ENCODE results near the gene FRMD4B. TPM values are rescaled to one million over a fixed set of nuclear protein-coding genes. Genes with fewer than 3 reads are reported as not detected.

Gene FRMD4B
- total and polyA plus RNA-seq, 4 donors = 40.9 to 66.7 (median 49.4) TPM

DNA sequence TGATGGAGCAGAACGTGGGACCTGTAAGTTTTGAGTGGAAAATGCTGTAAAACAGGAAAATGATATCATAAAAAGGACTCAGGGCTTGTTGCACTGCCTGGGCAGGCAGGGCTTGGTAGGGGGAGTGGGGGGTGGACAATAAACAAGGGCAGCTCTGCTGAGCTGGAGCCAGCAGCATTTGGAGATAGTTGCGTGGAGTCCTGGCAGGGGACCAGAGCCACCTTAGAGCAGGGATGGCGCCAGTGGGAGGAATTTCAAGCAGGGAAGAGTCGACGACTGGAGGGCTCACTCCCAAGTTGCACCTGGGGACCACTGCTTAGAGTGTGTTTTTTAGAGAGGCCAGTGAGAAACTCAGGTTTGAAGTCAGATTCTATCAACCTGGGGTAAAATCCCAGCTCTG is 22.7 kb upstream of the FRMD4B start:
- H3K27me3 ChIP-seq (ENCODE audit: control insufficient read depth, insufficient read depth, low read length) = no peaks in the 10 kb centered on the region
- H3K4me3 ChIP-seq (ENCODE audit: low read depth, low read length) = no peak overlapping the region
- no peak overlapping the region for H3K27ac ChIP-seq (ENCODE audit: low read depth, low read length)
- no peak for DNase-seq (ENCODE audit: low read depth in 4 of 6, low spot score in 6 of 6)
- peaks cover 10% of the 10 kb centered on the region for H3K4me1 ChIP-seq (ENCODE audit: control insufficient read depth, insufficient read depth, low read length)
- 56% methylated on average over 5 of the region's 5 CpGs for WGBS (ENCODE audit: insufficient coverage)
- H3K36me3 ChIP-seq (ENCODE audit: control insufficient read depth, insufficient read depth, low read length) = no peaks in the 10 kb centered on the region
- peaks cover 3% of the 10 kb centered on the region for H3K9me3 ChIP-seq (ENCODE audit: control insufficient read depth, insufficient read depth, low read length)

DNA sequence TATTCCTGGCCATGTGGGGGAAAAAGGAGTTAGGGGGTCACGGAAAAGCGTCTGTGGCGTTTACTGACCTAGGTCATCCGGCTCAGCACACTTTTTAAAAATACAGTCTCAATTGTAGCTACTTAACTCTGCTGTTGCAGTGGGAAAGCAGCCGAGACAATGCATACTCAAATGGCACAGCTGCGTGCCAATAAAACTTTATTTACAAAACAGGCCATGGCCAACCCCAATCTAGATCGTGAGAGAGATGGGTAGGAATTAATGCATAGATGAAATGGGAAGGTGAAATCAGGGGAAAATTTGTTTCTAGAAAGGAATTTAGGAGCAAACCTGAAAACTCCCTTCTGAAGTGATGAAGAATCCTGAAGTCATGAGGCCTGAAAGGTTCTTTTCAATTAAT is 22.0 kb upstream of the FRMD4B start:
- WGBS (ENCODE audit: insufficient coverage) = 100% methylated on average over 2 of the region's 7 CpGs
- Histone ChIP-seq H3K36me3 (ENCODE audit: control insufficient read depth, insufficient read depth, low read length) (no peaks in the 10 kb centered on the region), H3K4me1 (ENCODE audit: control insufficient read depth, insufficient read depth, low read length) (peaks cover 10% of the 10 kb centered on the region), H3K27me3 (ENCODE audit: control insufficient read depth, insufficient read depth, low read length) (no peaks in the 10 kb centered on the region), H3K9me3 (ENCODE audit: control insufficient read depth, insufficient read depth, low read length) (peaks cover 3% of the 10 kb centered on the region), H3K4me3 (ENCODE audit: low read depth, low read length) (no peak overlapping the region), H3K27ac (ENCODE audit: low read depth, low read length) (no peak overlapping the region)
- DNase-seq (ENCODE audit: low read depth in 4 of 6, low spot score in 6 of 6) = no peak

DNA sequence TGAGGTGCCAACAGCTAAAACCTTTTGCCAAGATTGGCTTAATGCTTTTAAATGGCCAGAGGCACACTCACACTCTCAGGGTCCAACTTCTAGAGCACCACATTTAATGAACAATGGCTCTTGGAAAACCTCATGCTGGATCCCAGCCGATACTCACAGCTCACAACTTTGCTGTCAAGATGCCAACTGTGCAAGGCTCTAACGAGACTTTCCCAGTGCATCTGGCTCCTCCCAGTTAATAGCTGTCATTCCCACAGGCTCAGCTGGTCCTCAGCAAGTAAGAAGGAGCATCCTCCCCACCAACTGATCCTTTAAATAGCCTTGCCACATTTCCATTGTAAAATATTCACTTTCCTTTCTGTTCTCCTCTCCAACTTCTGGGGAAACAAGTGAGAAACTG is 20.3 kb upstream of the FRMD4B start:
- H3K9me3 ChIP-seq (ENCODE audit: control insufficient read depth, insufficient read depth, low read length) = peaks cover 3% of the 10 kb centered on the region
- H3K4me1 ChIP-seq (ENCODE audit: control insufficient read depth, insufficient read depth, low read length) = peaks cover 10% of the 10 kb centered on the region
- H3K27me3 ChIP-seq (ENCODE audit: control insufficient read depth, insufficient read depth, low read length) = no peaks in the 10 kb centered on the region
- peak; percentile 53 to 92 (median 66) for DNase-seq (ENCODE audit: low read depth in 4 of 6, low spot score in 6 of 6)
- WGBS (ENCODE audit: insufficient coverage) = 23% methylated on average over 2 of the region's 2 CpGs
- H3K27ac ChIP-seq (ENCODE audit: low read depth, low read length) = no peak overlapping the region
- H3K4me3 ChIP-seq (ENCODE audit: low read depth, low read length) = no peak overlapping the region
- no peaks in the 10 kb centered on the region for H3K36me3 ChIP-seq (ENCODE audit: control insufficient read depth, insufficient read depth, low read length)

GRCh38 chr3:69405067-69405466 is 19.2 kb upstream of the FRMD4B start:
- H3K27ac ChIP-seq (ENCODE audit: low read depth, low read length) = no peak overlapping the region
- no peaks in the 10 kb centered on the region for H3K36me3 ChIP-seq (ENCODE audit: control insufficient read depth, insufficient read depth, low read length)
- no peak for DNase-seq (ENCODE audit: low read depth in 4 of 6, low spot score in 6 of 6)
- no peaks in the 10 kb centered on the region for H3K27me3 ChIP-seq (ENCODE audit: control insufficient read depth, insufficient read depth, low read length)
- no peak overlapping the region for H3K4me3 ChIP-seq (ENCODE audit: low read depth, low read length)
- 100% methylated on average over 1 of the region's 3 CpGs for WGBS (ENCODE audit: insufficient coverage)
- peaks cover 3% of the 10 kb centered on the region for H3K9me3 ChIP-seq (ENCODE audit: control insufficient read depth, insufficient read depth, low read length)
- H3K4me1 ChIP-seq (ENCODE audit: control insufficient read depth, insufficient read depth, low read length) = peaks cover 10% of the 10 kb centered on the region

- H3K36me3 ChIP-seq (ENCODE audit: control insufficient read depth, insufficient read depth, low read length) = no peaks in the 10 kb centered on the region
- no peaks in the 10 kb centered on the region for H3K27me3 ChIP-seq (ENCODE audit: control insufficient read depth, insufficient read depth, low read length)
- H3K4me1 ChIP-seq (ENCODE audit: control insufficient read depth, insufficient read depth, low read length) = peaks cover 5% of the 10 kb centered on the region
- no peak overlapping the region for H3K4me3 ChIP-seq (ENCODE audit: low read depth, low read length)
- no peak for DNase-seq (ENCODE audit: low read depth in 4 of 6, low spot score in 6 of 6)
- WGBS (ENCODE audit: insufficient coverage) = 92% methylated on average over 2 of the region's 4 CpGs
- H3K9me3 ChIP-seq (ENCODE audit: control insufficient read depth, insufficient read depth, low read length) = peaks cover 3% of the 10 kb centered on the region
- H3K27ac ChIP-seq (ENCODE audit: low read depth, low read length) = no peak overlapping the region
Observed at GRCh38 chr3:69403454-69403853, 17.6 kb upstream of the FRMD4B start.

- Histone ChIP-seq H3K36me3 (ENCODE audit: control insufficient read depth, insufficient read depth, low read length) (no peaks in the 10 kb centered on the region), H3K27ac (ENCODE audit: low read depth, low read length) (no peak overlapping the region), H3K4me1 (ENCODE audit: control insufficient read depth, insufficient read depth, low read length) (peaks cover 3% of the 10 kb centered on the region), H3K9me3 (ENCODE audit: control insufficient read depth, insufficient read depth, low read length) (peaks cover 3% of the 10 kb centered on the region), H3K27me3 (ENCODE audit: control insufficient read depth, insufficient read depth, low read length) (no peaks in the 10 kb centered on the region), H3K4me3 (ENCODE audit: low read depth, low read length) (no peak overlapping the region)
- no peak for DNase-seq (ENCODE audit: low read depth in 4 of 6, low spot score in 6 of 6)
- WGBS (ENCODE audit: insufficient coverage) = no CpG with 5 or more reads among the region's 2 CpGs
Observed at GRCh38 chr3:69400683-69401082, 14.8 kb upstream of the FRMD4B start.

DNA sequence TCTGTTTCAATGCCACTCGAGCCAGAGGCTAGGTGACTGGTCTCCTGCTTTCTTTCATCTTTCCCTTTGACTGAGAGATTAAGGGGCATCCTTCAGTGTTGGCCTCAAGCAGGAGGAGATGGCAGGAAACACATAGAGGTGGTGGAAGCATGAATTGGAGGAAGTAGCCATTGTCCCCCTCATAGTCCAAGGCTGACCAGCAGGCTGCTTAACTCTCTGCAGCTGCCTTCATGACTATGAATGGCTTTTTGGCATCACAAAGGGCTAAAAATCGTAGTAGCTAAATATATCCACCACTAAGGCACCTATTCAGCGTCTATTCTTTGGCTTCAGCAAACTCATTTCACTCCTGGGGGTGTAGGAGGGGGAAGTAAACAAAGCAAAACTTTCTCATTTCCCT is 7.0 kb upstream of the FRMD4B start:
- H3K27ac ChIP-seq (ENCODE audit: low read depth, low read length) = no peak overlapping the region

DNA sequence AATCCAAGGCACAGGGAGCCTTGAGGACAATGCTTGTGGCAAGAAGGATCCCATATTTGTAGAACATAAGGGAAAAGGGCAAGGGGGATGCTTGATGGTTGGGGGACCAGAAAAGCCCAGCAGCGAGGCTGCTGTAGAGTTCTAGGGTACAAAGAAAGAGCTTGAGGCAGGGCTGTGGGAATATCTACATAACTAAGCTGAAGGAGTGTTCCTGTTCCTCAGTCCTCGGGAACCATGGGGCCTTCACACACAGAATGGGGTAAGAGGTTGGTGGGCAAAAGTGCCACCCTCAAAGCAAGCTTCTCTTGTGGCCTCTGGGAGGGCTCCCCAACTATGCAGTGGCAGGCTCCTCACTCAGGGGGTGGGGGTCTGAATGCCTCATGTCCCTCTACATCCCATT is 6.5 kb upstream of the FRMD4B start:
- DNase-seq (ENCODE audit: low read depth in 4 of 6, low spot score in 6 of 6) = no peak
- Histone ChIP-seq H3K27me3 (ENCODE audit: control insufficient read depth, insufficient read depth, low read length) (no peaks in the 10 kb centered on the region), H3K27ac (ENCODE audit: low read depth, low read length) (no peak overlapping the region), H3K4me1 (ENCODE audit: control insufficient read depth, insufficient read depth, low read length) (peaks cover 9% of the 10 kb centered on the region), H3K4me3 (ENCODE audit: low read depth, low read length) (no peak overlapping the region), H3K9me3 (ENCODE audit: control insufficient read depth, insufficient read depth, low read length) (no peaks in the 10 kb centered on the region), H3K36me3 (ENCODE audit: control insufficient read depth, insufficient read depth, low read length) (no peaks in the 10 kb centered on the region)
- 96% methylated on average over 2 of the region's 2 CpGs for WGBS (ENCODE audit: insufficient coverage)

More for the DNA sequence above, 7.0 kb upstream of the FRMD4B start:
- peaks cover 9% of the 10 kb centered on the region for H3K4me1 ChIP-seq (ENCODE audit: control insufficient read depth, insufficient read depth, low read length)
- DNase-seq (ENCODE audit: low read depth in 4 of 6, low spot score in 6 of 6) = no peak
- 67% methylated on average over 1 of the region's 3 CpGs for WGBS (ENCODE audit: insufficient coverage)
- H3K27me3 ChIP-seq (ENCODE audit: control insufficient read depth, insufficient read depth, low read length) = no peaks in the 10 kb centered on the region
- no peaks in the 10 kb centered on the region for H3K36me3 ChIP-seq (ENCODE audit: control insufficient read depth, insufficient read depth, low read length)
- H3K4me3 ChIP-seq (ENCODE audit: low read depth, low read length) = no peak overlapping the region
- H3K9me3 ChIP-seq (ENCODE audit: control insufficient read depth, insufficient read depth, low read length) = no peaks in the 10 kb centered on the region

DNA sequence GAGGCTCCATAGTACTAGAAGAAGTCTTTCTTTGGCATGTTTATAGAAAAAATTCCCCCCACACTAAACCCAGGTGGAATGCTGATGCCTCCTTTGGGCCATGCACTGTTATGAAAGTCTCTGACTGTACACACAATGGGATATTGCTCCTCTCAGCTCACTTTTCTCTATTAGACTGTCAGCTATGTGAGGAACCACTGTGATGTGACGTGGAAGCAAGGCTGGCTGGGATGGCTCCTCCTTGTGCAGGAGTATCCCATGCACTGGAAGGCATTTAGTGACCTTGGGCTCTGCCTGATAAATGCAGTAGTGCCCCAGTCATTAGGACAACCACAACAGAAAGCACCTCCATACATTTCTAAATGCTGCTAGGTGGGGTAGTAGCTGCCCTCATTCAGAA is 5.7 kb upstream of the FRMD4B start:
- H3K27me3 ChIP-seq (ENCODE audit: control insufficient read depth, insufficient read depth, low read length) = no peaks in the 10 kb centered on the region
- no CpG with 5 or more reads among the region's 1 CpG for WGBS (ENCODE audit: insufficient coverage)
- H3K9me3 ChIP-seq (ENCODE audit: control insufficient read depth, insufficient read depth, low read length) = no peaks in the 10 kb centered on the region
- no peak overlapping the region for H3K4me3 ChIP-seq (ENCODE audit: low read depth, low read length)
- H3K36me3 ChIP-seq (ENCODE audit: control insufficient read depth, insufficient read depth, low read length) = no peaks in the 10 kb centered on the region
- peaks cover 10% of the 10 kb centered on the region for H3K4me1 ChIP-seq (ENCODE audit: control insufficient read depth, insufficient read depth, low read length)
- peak in 1 of 6 donors; percentile 48 for DNase-seq (ENCODE audit: low read depth in 4 of 6, low spot score in 6 of 6)
- H3K27ac ChIP-seq (ENCODE audit: low read depth, low read length) = peak overlapping the region; percentile 3

- Histone ChIP-seq H3K4me1 (ENCODE audit: control insufficient read depth, insufficient read depth, low read length) (peaks cover 17% of the 10 kb centered on the region), H3K36me3 (ENCODE audit: control insufficient read depth, insufficient read depth, low read length) (no peaks in the 10 kb centered on the region), H3K4me3 (ENCODE audit: low read depth, low read length) (no peak overlapping the region), H3K9me3 (ENCODE audit: control insufficient read depth, insufficient read depth, low read length) (no peaks in the 10 kb centered on the region), H3K27ac (ENCODE audit: low read depth, low read length) (no peak overlapping the region), H3K27me3 (ENCODE audit: control insufficient read depth, insufficient read depth, low read length) (no peaks in the 10 kb centered on the region)
- DNase-seq (ENCODE audit: low read depth in 4 of 6, low spot score in 6 of 6) = no peak
- no CpG with 5 or more reads among the region's 5 CpGs for WGBS (ENCODE audit: insufficient coverage)
Observed at GRCh38 chr3:69390771-69391170, 4.9 kb upstream of the FRMD4B start.

All from spinal cord (tissue), 10 donors.